ENCODE data around the gene SDS.

SDS gene

GRCh38 chr12:113424915-113425823 is 21.5 kb upstream of the SDS start:
- DNase-seq: no peak

DNA sequence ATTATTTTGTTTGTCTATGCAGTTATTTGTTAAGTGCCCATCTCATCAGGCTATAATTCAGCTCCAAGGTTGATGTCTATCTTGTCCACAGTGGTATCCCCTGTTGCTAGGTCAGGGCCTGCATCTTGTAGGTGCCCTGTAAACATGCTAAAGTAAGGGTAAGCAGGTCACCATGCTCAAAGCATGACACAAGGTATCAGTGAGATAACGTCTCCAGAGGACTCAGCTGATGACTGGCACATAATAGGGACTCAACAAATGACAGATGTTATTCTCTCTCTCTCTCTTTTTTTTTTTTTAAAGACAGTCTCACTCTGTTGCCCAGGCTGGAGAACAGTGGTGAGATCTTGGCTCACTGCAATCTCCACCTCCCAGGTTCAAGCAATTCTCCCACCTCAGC is 20.8 kb upstream of the SDS start:
- no peak for DNase-seq

DNA sequence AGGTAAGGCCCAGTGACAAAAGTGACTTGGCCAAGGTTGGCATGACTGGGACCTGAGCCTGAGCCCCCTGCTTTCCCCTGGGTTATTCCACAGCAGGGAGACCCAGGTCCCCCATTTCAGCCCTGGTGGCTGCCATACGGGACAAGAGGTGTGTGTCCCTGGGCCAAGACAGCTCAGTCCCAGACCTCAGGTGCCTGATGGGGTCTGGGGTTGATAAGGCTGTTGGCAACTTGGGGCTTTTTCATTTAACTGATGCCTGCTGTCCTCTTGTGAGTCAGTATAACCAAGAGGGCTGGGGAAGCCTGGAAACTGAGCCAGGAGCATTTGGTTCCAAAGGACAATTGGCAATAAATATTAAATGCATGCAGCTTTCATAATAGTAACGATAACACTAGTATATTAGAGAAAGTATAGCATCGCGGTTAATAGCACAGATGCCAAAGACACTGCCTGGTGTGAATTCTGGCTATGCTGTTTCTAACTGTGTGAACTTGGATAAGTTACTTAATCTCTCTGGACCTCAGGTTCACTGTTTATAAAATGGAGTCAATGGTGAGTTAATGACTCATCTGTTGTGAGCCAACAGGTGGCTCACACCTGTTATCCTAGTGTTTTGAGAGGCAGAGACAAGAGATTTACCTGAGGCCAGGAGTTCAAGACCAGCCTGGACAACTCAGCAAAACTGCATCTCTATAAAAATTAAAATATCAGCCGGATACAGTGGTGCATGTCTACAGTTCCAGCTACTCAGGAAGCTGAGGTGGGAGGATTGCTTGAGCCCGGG is 19.4 kb upstream of the SDS start:
- DNase-seq: no peak

DNA sequence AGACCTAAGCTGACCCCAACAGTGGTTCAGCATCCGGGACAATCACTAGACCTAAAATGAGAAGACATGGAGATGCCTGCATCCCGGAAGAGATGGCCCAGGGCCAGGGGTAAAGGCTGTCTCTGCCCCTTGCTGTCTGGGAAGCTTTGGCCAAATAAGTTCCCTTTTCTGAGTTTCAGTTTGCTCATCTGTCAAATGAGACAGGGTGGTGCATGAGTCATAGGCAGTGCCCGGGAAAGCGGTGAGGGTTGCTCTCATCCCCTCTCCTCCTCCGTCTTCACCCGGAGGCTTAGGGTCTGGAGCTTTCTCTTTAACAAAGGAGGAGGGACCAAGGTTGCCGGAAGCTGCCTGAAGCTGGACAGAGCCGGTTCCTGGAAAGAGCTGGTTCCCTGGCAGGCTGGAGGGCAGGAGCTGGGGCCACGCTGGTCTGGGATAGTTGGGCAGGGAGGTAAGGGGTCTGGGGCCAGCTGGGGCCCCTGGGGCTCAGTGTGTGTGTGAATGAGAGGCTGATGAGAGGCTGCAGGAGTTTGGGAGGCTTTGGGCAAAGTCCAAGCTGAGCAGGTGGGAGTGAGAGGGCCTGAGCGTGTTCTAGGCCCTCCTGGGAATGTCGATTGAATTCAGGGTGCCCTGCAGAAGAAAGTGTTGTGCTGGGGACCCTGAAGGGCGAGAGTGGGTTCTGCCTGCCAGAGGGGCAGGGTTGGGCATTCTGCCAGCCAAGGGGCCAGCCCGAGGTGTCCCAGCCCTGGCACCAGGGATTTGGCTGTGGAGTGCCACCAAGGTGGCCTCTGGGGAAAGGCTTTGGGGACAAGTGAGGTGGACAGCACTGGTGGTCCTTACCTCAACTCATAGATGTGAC is 18.6 kb upstream of the SDS start, which contains the start of gene SDSL:
SDSL (plus strand) TSS at position 351 of the 856 bp plus-strand sequence. CDS start 5,603 bp downstream, outside the sequence.
- peak; percentile 38 for DNase-seq

- DNase-seq: no peak
Observed at GRCh38 chr12:113420996-113421595, 17.4 kb upstream of the SDS start.

- DNase-seq: no peak
Observed at GRCh38 chr12:113418213-113418879, 14.7 kb upstream of the SDS start.

GRCh38 chr12:113416091-113416754 is 12.5 kb upstream of the SDS start:
- no peak for DNase-seq

GRCh38 chr12:113414519-113415038 is 10.9 kb upstream of the SDS start:
- no peak for DNase-seq

DNA sequence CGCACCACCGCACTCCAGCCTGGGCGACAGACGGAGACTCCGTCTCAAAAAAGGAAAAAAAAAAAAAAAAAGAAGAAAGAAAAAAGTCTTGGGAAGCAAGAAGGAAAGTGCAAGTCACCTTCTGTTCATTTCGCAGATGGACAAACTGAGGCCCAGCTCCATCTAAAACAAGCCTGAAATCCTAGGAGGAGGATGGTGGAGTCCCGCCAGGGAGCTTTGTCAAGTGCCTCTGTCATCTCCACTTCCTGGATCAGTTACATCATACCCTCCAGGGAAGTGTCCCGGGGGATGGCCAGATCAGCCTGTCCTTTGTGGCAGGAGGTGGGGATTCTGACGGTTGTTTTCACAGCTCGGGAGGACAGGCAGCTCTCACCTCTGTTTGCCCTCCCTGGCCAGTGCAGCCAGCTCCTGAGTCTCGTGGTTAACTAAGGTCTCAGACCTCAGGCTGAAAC is 9.8 kb upstream of the SDS start:
- no peak for DNase-seq

- no peak for DNase-seq
Observed at GRCh38 chr12:113409462-113410124, 5.9 kb upstream of the SDS start.

DNA sequence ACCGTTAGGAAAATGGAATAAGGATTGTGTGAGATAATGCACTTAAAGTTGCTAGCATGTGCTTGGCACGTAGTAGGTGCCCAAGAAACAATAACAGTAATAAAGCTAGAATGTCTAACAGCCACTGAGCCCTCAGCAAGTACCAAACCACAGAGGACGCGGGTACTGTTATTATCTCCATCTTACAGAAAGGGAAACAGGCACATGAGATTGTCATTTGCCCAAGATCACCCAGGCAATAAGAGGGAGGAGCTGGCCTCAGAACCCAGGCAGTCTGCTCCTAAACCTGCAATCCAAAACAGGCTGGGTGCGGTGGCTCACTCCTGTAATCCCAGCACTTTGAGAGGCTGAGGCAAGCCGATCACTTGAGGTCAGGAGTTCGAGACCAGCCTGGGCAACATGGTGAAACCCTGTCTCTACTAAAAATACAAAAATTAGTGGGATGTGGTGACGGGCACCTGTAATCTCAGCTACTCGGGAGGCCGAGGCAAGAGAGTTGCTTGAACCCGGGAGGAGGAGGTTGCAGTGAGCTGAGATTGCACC is 5.1 kb upstream of the SDS start:
- no peak for DNase-seq

DNA sequence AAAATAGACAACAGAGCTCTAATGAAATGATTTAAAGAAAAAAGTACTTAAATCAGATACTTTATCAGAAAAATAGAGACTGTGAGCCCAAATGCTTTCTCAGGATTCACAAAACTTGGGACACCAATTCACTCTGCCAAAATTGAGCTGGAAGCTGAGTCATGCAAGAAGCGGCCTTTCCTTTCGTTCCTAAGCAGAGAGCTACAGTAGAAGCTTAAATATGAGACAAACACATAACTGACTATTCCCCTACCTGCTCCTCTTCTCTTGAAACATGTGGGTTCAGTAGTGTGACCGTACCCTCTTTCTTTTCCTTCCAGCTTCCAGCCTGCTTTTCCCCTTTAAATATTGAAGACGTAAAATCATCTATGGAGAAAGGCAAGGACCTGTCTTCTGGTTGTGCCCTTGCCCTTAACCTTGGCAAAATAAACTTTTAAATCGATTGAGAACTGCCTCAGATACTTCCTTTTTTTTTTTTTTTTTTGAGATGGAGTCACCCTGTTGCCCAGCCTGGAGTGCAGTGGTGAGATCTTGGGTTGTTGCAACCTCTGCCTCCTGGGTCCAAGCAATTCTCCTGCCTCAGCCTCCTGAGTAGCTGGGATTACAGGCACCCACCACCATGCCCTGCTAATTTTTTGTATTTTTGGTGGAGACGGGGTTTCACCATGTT is 4.4 kb upstream of the SDS start:
- no peak for DNase-seq

DNA sequence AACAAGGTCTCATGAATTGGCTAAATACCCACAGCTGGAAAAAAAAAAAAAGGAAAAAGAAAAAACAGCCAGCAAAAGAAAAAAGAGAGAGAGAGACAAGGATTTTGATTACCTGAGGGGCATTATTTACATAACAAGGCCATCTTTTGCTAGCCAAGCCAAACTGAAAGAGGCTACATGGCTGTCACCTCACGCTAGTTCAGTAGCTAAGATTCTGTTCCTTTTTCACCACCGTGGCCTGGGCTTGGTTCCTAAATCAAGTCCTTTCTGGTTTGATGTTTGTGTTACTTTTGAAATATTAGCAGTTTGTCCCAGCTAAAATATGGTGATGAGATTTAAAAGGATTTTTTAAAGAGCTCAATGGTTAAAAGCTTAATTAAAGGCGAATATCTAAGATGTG is 2.0 kb upstream of the SDS start:
- no peak for DNase-seq

DNA sequence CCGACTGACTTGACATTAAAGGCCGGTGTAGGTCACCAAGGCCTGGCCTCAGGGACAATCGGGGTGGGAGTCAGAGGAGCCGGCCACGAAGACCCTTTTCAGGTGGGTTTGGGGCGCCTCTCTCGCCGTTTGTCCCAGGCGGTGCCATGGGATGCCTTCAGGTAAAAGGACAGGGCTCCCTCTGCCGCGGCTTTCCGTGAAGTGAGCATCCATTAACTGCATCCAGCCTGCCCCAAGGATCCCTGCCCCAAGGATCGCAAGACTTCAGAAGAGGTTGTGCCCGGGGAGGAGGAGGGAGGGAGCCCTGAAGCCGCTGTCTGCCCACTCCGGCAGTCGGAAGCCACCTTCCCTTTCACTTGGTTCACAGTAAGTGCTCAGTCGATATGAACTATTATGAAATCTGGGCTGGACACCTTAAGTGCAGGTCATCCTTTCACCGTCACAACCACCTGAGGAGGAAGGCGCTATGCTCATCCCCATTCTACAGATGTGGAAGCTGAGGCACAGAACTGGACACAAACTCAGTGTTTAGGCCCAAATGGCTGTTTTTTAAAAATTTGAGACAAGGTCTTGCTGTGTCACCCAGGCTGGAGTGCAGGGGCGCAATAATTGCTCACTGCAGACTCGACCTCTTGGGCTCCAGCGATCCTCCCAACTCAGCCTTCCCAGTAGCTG is 964 bp downstream of the SDS start:
- no peak for DNase-seq

- DNase-seq: no peak
Observed at GRCh38 chr12:113401066-113402000, 2.4 kb downstream of the SDS start.

DNA sequence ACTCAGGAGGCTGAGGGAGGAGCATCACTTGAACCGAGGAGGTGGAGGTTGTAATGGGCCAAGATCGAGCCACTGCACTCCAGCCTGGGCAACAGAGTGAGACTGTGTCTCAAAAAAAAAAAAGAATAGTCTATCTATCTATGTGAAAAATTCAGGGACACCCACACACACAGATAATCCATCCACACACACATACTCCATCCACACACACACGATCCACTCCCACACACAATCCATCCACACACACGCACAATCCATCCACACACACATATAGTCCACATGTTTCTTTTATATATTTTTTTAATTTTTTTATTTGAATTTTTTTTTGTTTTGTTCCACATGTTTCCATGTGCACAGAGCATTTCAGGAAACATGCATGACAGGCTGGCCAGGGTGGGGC is 3.3 kb downstream of the SDS start:
- no peak for DNase-seq

GRCh38 chr12:113399490-113399889 is 4.2 kb downstream of the SDS start:
- DNase-seq: no peak
